ENCODE results near the gene MAD1L1.

Gene MAD1L1

GRCh38 chr7:2109936-2110609 lies 122.7 kb downstream of the MAD1L1 start:
- no peak for TF ChIP-seq CTCF (conservative IDR thresholded peaks at IDR 0.05)
- no peak overlapping the region for H3K27ac ChIP-seq

GRCh38 chr7:2109251-2109872 lies 123.4 kb downstream of the MAD1L1 start:
- no peak overlapping the region for H3K27ac ChIP-seq
- no peak for TF ChIP-seq CTCF (conservative IDR thresholded peaks at IDR 0.05)

GRCh38 chr7:2108501-2109250 lies 124.1 kb downstream of the MAD1L1 start:
- TF ChIP-seq CTCF (conservative IDR thresholded peaks at IDR 0.05): no peak
- H3K27ac ChIP-seq: no peak overlapping the region

DNA sequence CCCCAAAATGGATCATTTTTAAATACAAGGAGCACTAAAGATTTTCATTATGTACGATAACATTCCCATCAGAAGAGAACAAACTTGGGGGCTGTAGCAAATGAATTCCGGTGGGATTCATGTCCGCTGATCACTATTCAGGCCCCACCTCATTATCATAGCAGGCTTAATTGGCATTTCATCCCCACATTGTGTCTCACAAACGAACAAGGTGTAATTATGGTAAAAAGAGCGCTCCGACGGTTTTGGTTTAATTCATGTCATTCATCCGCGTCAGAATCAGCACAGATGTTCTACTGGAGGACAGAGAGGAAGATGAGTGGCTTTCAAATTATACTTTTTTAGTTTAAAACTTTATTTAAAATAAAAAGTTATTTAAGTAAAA lies 124.7 kb downstream of the MAD1L1 start:
- no peak overlapping the region for H3K27ac ChIP-seq
- TF ChIP-seq CTCF (conservative IDR thresholded peaks at IDR 0.05): no peak

GRCh38 chr7:2107386-2108070 lies 125.2 kb downstream of the MAD1L1 start:
- H3K27ac ChIP-seq: no peak overlapping the region
- TF ChIP-seq CTCF (conservative IDR thresholded peaks at IDR 0.05): no peak

DNA sequence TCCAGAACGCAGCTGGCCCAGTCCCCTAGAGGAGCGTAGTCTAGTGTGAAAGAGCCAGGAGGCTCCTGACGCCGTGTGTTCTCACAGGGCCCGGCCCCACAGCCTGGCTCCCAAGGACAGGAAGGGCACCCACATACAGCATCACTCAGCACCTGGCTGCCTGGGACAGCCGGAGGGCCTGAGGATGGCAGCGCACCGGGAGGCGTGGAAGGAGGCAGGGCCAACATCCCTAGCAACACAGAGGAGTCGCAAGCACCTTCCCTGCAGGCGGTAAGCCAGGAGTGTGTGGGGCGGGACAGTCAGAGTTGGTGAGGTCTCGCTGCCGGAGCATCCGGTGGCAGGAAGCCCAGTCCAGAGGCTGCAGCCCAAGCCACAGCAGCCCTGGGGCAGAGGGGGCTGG lies 125.8 kb downstream of the MAD1L1 start:
- no peak for TF ChIP-seq CTCF (conservative IDR thresholded peaks at IDR 0.05)
- H3K27ac ChIP-seq: no peak overlapping the region

DNA sequence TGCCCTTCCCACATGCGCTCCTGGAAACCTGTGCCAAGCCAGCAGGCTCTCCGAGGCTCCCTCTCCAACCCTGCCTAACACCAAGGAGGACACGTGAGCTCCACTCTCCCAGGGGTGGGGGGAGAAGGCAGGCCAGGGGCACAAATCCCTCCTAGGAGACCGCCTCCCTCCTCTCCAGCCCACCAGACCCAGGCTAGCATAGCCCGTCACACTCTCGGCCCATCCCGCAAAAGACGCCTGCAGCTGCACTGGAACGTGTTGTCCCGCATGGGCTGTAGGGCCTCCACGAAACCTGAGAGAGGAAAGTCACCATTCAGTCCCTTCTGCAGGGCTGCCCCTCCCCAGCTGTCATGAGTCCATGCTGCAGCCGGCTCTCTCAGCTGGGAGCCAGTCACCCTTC lies 126.3 kb downstream of the MAD1L1 start:
- no peak overlapping the region for H3K27ac ChIP-seq
- TF ChIP-seq CTCF (conservative IDR thresholded peaks at IDR 0.05): no peak
